SK-N-MC (cell line): Measurements from ENCODE around the gene TRAPPC12.

ENCODE experiments used
- EZH2 ChIP-seq: fragments of 200-600 bp; sonication (generic); IDR thresholded peaks from one replicate; pipeline ENCODE4 v1.6.1; 2017; ENCODE audit warnings: antibody characterized with exemption
- FOXP2 ChIP-seq: optimal IDR thresholded peaks from 2 replicates; pipeline ENCODE3; 2011; ENCODE audit warnings: mild to moderate bottlenecking, moderate library complexity; ENCODE audit not compliant: insufficient read depth; ENCODE audit errors: extremely low read length, control extremely low read depth

DNA sequence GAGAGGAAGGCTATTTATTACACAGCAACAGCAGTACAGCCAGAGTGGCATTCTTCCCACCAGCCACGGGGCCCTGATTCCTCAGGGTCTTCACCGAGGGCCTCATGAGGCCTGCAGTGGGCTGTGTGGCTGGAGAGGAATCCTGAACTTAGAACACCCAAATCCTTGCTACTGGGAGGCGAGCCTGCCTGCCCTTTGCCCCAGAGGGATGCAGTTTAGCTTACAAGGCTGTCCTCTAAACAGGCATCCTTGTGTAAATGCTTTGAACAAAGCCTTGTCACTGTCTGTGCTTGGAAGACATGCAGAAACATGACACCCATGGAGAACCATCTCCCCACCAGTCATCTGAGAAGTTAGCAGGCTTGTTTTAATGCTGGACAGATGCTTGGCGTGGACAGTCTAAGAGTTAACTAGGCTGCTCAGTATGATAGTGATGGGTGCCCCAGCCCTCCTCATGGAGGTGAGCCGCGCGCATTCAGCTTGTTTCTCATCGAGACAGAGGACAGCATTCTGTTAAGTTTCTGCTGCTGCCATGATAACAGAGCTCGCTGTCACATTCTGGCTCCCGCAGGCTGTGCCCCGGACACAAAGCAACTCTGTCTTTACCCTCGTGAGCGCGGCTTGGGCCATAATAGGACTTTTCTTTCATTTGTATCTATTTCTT, 97.0 kb downstream of the TRAPPC12 start:
- TF ChIP-seq FOXP2 (no peak), EZH2 (no peak)
